HG03025 (cell line): ENCODE data around the gene MOAP1.
"Not testable (repeated sequence)": the region's sequence is repeated elsewhere in the genome, so short reads cannot be mapped to it uniquely, and the experiment has no call there.

Experiments
- ATAC-seq: cut with Tn5 transposase; IDR thresholded peaks from one replicate; pipeline ENCODE4 v1.9.1; 2021; ENCODE audit warnings: mild to moderate bottlenecking, moderate library complexity; ENCODE audit not compliant: unreplicated experiment, low FRiP score

MOAP1 gene

DNA sequence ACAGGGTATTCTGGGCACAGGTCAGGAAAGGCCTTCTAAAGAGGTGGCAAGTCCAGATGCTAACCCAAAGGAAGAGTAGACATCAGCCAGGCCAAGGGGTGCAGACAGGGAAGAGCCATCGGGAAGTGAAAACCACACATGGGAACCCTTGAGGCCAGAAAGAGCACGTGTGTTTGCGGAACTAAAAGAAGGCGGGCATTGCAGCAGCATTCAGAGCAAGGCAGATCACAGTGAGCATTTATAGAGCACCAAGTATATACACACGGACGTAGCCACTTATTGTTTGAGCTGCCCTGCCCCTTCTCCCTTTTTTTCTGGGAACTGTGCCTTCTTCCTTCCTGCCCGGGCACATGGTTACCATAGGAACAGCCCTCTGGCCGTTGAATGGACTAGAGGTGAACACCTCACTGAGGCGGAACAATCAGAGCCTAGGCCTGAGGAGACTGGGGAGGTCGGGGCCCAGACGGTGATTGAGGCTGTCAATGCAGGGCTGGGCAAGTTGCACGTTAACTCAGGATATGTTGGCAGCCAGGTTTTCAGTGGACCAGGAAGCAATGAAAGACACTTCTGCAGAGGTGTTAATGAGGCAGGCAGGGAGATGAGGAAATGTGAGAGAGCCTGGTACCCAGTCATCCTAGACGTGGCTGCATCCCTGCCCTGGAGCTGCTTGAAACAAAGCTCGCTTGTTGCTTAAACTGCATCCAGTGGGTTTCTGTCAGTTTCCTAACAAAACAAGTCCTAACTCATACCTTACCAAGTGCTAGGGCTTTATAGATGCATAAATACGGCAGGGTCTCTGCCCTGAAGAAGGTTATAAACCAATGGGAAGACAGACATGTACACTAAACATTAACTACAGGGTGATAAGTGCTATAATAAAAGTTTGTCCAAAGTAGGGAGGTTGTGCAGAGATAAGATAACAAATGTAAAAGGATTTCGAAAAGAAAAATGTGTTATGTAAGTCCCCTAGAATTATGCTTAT lies 34.2 kb downstream of the MOAP1 start:
- no peak for ATAC-seq

DNA sequence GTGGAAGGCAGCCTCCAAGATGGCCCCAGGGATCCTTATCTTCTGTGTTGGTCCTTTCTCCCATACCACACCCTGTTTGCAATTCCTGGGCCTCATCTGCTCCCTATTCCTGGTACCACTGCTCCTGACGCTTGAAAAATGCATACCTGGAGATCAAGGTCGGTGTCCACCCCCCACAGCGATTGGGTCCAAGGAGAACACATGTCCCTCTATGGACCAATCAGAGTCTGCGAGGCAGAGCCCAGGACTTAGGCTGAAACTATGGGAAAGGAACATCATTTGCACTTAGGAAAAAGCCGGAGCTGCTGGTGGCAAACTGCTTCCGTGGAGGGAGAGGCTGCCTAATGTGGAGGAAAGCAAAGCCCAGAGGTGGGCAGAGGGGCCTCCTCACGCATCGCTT lies 35.7 kb downstream of the MOAP1 start:
- ATAC-seq: no peak

DNA sequence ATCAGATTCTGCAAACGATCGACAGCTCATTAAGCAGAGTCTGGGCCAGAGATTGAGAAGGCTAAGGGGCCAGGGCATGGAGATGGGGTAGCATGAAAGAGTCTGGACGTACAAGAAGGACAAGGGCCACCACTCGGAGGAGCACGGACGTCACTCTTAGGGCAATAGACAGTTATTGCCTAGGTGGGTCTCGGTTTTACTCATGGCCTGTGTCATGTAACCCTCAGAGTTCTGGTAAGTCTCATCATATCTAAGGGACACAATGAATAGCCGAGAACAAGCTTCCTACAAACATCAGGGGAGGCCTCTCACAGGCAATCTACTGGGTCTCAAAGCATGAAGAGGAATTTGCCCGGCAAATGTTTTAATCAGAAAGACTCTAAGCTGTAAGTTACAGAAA lies 38.6 kb downstream of the MOAP1 start:
- no peak for ATAC-seq

DNA sequence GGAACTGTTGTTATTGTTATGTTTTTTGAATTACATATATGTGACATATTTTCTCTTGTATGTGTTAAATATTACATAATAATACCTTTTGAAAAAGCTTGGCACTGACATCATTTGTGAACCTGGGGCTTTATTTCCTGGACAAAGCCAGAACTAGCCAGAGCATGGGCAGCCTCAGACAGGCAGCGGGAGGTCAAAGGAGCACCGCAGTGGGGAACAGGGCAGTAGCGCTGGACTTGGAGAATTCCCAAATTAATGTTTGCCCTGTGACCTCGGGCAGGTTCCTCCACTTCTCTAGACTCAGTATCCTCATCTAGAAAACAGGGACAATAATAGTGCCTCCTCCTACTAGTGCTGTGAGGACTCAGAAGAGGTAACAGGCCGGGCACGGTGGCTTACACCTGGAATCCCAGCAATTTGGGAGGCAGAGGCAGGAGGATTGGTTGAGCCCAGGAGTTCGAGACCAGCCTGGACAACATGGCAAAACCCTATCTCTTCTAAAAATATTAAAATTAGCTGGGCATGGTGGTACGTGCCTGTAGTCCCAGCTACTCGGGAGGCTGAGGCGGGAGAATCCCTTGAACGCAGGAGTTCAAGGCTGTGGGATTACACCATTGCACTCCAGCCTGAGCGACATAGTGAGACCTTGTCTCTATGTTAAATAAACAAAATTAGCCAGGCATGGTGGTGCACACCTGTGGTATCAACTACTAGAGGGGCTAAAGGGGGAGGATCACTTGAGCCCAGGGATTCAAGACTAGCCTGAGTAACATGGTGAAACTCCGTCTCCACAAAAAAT lies 41.6 kb downstream of the MOAP1 start:
- ATAC-seq: no peak

DNA sequence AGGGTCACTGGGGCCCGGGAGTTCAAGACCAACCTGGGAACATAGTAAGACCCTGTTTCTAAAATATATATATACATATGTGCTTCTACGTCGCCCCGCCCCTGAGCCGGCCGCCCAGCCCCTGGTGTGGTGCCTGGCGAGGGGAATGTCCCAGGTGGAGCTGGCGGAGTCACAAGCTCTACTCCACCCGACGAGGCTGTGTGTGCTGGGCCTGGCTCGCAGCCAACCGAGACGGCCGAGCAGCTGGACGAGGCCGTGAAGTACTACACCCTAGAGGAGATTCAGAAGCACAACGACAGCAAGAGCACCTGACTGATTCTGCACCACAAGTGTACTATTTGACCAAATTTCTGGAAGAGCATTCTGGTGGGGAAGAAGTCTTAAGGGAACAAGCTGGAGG lies 46.8 kb downstream of the MOAP1 start:
- no peak for ATAC-seq

DNA sequence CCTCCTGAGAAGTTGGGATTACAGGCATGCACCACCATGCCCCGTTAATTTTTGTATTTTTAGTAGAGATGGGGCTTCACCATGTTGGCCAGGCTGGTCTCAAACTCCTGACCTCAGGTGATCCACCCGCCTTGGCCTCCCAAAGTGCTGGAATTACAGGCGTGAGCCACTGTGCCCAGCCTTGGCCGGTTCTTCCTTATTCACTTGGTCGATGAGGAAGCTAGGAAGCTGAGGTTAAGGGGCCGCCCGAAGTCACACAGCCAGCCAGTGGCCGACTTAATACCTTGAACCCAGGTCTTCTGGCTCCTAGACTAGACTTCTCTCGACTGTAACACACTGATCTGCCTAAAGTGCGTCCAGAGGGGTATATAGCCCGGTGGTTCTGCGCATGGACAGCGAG lies 48.2 kb downstream of the MOAP1 start:
- not testable (repeated sequence) for ATAC-seq

DNA sequence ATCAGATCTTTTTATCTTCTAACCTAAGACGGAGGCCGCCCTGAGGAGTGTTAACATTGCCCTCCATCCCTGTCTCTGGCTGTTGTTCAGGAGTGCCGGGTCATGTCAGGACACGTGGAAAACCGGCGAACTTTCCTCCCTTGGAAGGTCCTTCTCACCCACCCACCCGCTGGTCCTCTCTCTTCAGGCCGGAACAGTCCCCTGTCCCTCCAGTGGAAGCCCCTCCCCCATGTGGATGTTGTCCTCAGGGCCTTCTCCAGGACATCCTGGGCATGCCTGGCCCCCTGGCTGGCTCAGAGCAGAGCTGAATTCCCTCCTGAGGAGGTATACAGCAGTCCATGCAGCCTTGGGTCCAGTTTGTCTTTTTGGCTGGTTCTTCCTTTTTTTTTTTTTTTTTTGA lies 48.7 kb downstream of the MOAP1 start:
- no peak for ATAC-seq

DNA sequence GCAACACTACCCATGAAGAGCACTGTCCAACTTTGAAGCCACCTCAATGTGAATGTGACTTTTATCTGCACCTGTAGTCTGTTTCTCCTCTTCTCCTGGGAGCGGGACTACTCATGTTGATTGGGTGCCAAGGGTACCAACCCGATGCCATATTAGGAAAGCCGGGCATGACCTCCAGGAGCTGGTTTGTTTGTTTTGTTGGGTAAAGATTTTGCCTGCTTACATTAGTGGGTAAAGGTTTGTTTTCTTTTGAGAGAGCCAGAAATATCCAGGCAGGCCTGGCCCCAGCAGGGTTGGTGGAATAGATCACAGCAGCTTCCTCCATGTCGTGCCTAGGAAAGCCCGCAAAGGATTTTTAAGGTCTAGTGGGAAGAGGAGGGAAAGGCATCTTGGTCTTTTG lies 49.3 kb downstream of the MOAP1 start:
- ATAC-seq: no peak

DNA sequence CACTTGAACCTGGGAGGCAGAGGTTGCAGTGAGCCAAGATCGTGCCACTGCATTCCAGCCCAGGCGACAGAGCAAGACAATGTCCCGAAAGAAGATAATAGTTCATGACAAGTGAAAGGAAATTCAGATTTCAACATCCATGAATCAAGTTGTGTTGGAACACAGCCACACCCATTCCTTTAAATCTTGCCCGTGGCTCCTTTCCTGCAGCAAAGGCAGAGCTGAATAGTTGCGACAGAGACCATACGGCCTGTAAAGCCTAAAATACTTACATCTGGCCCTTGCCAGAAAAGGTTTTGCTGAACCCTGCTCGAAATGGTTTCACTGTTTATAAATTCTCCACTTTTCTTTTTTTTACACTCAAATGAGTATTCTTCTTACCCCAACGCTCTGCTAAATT lies 51.2 kb downstream of the MOAP1 start:
- ATAC-seq: no peak

DNA sequence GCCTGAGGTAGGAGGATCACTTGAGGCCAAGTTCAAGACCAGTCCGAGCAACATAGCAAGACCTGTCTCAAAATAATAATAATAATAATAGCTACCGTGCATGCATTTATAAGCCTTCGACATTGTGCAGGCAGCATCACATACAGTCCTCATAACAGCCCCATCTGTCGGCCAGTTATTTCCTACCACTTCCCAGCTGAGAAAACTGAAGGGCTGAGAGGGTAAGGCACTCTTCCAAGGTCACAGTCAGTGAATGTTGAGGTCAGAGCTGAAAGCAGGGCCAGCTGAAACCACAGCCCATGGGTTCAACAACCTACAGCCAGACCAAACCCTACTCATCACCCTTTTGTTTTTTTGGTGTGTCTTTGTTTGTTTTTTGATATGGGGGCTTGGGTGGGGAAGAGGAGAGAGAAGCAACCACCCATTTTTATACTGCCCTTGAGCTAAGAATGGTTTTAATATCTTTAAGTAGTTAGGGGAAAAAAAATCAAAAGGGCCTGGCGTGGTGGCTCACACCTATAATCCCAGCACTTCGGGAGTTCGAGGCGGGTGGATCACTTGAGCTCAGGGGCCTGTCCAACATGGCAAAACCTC lies 52.1 kb downstream of the MOAP1 start:
- ATAC-seq: no peak
